Ovary (tissue), 9 donors: ENCODE data around the gene ATXN8OS. TPM values are rescaled to one million over a fixed set of nuclear protein-coding genes. Genes with fewer than 3 reads are reported as not detected.

Experiments
- DNase-seq, 5 donors: peaks; one replicate each; pipeline ENCODE4 v3.0.0-alpha.2; 2019 to 2020
- H3K27ac ChIP-seq, 2 donors: fragments of 200-600 bp; one replicate each; pipeline versions ENCODE4 v1.5.1 to v1.8.0; 2019 to 2022
- H3K27me3 ChIP-seq: fragments of 200-600 bp; one replicate; pipeline ENCODE4 v1.8.0; 2022
- H3K36me3 ChIP-seq: fragments of 200-600 bp; sonication (generic); one replicate; pipeline ENCODE4 v1.5.1; 2019
- H3K4me1 ChIP-seq: one replicate; pipeline ENCODE4 v1.8.1; 2013; ENCODE audit warnings: mild to moderate bottlenecking, moderate library complexity; ENCODE audit not compliant: insufficient read depth
- H3K4me3 ChIP-seq: fragments of 200-600 bp; sonication (generic); one replicate; pipeline ENCODE4 v1.5.1; 2017
- H3K9me3 ChIP-seq, 2 donors: fragments of 200-600 bp in 1 of 2; sonication (generic) in 1 of 2; one replicate each; pipeline versions ENCODE4 v1.5.1 to v1.8.1; 2013 to 2019; ENCODE audit warnings: mild to moderate bottlenecking in 1 of 2, moderate library complexity in 1 of 2
- EP300 ChIP-seq: sonication (generic); formaldehyde crosslinking; IDR thresholded peaks from one replicate; pipeline ENCODE4 v1.6.1; 2017; ENCODE audit warnings: antibody characterized with exemption
- POLR2A ChIP-seq: fragments of 450-650 bp; IDR thresholded peaks from one replicate; pipeline ENCODE4 v1.6.1; 2017; ENCODE audit warnings: antibody characterized with exemption, mild to moderate bottlenecking, moderate library complexity
- WGBS, 3 donors: extraction: QIAGEN DNeasy Blood & Tissue Kit in 1 of 3; methylation state at CpG; one replicate each; pipeline versions ENCODE4 v1.1.5 to v1.1.7; 2013 to 2017; 5-methylcytosine and 5-hydroxymethylcytosine counted together
- intact Hi-C, 4 donors: fragments of 100-400 bp; cut with DNase I; formaldehyde crosslinking; loops; one replicate each; pipeline versions ENCODE4 v1.11.0 to v1.15.1; 2022 to 2023
- polyA plus RNA-seq, 2 donors: library from polyadenylated mRNA; stranded (reverse); fragments of 200-250 nt in 1 of 2; fragments of 350-450 nt in 1 of 2; fragmentation: Illumina TruSeq in 1 of 2; extraction: RNeasy Lipid Tissue Mini Kit (QIAGEN cat#74804) in 1 of 2; gene quantifications; one replicate each; pipeline ENCODE4 v1.2.3, GENCODE V29; 2013 to 2014
- total RNA-seq, 7 donors: library from RNA; depleted of rRNA in 2 of 7; stranded (reverse); fragments of >200 nt in 2 of 7; fragmentation: NEBNext Ultra II Directional in 3 of 7; extraction: Animal tissue kit (Norgen Biotek cat#: 25700) in 3 of 7; gene quantifications; one replicate each; pipeline versions ENCODE4 v1.1.0 to v1.2.4, GENCODE V29; 2016 to 2023
- TF ChIP-seq, protein P1 (sequence below), 3 donors: fragments of 450-650 bp in 2 of 3; fragments of 200-600 bp in 1 of 3; IDR thresholded peaks; one replicate each; pipeline versions ENCODE4 v1.5.1 to v1.8.0; 2016 to 2022; ENCODE audit warnings: antibody characterized with exemption in 3 of 3, mild to moderate bottlenecking in 1 of 3
- donor health status: DM: no; HTN: no; CAD: no; lungs with moderate emphysema.
- donor health status: DM: no; HTN: no; CAD: no.
- donor health status: Bipolar disorder and iron deficiency.
- donor health status: DM: yes; HTN: yes; CAD: no.
- donor health status: DM: no; HTN: no; CAD: no.
- donor health status: DM: yes; HTN: yes; CAD: no.

ATXN8OS gene
- total and polyA plus RNA-seq, 9 donors, result not detected

DNA sequence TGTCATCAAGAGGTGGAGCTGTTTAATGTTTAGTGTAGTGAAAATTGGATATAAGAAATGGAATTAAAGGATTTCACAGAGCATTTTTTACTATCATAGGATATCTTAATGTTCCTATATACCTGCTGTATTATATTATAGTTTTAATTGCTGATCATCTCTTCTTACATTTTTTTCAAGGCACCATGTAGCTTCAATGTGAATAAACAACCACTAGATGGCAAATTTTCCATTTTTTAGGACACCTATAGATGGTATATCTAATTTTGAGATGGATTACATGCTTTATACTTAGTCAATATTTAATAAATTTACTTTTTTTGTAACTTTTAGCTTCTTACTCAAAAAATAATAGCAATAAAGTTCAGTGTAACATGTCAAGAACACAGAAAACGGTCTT, 9.0 kb upstream of the ATXN8OS start:
- no peak for TF ChIP-seq EP300
- TF ChIP-seq, protein P1, sequence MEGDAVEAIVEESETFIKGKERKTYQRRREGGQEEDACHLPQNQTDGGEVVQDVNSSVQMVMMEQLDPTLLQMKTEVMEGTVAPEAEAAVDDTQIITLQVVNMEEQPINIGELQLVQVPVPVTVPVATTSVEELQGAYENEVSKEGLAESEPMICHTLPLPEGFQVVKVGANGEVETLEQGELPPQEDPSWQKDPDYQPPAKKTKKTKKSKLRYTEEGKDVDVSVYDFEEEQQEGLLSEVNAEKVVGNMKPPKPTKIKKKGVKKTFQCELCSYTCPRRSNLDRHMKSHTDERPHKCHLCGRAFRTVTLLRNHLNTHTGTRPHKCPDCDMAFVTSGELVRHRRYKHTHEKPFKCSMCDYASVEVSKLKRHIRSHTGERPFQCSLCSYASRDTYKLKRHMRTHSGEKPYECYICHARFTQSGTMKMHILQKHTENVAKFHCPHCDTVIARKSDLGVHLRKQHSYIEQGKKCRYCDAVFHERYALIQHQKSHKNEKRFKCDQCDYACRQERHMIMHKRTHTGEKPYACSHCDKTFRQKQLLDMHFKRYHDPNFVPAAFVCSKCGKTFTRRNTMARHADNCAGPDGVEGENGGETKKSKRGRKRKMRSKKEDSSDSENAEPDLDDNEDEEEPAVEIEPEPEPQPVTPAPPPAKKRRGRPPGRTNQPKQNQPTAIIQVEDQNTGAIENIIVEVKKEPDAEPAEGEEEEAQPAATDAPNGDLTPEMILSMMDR (IDR thresholded peaks at IDR 0.05), result no peak
- no peak for TF ChIP-seq POLR2A
- Histone ChIP-seq H3K9me3 (no peaks in the 10 kb centered on the region), H3K4me1 (no peaks in the 10 kb centered on the region), H3K27me3 (no peaks in the 10 kb centered on the region), H3K27ac (no peak overlapping the region), H3K4me3 (no peak overlapping the region), H3K36me3 (no peaks in the 10 kb centered on the region)
- intact Hi-C loops, result no loop called here
- no peak for DNase-seq
- 47 to 55% (median 49%) methylated on average over 1 of the region's 1 CpG for WGBS, 3 donors

DNA sequence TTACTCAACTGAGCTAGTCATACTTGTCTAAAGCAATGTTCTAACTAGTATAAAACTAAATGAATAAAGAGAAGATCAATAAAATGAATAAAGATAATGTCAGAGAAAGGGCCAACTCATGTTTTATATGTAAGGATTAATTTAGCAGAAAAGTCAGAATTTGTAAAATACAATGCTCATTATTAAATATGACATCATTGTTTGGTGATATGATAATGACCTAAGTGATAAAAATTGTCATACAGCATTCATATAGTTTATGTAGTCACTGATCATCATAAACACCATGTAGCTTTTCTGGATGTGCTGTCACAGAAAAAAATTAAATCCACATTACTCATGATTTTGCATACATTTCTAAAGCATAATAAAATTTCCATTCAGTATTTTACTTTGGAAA, 3.1 kb upstream of the ATXN8OS start:
- intact Hi-C loops, result no loop called here

DNA sequence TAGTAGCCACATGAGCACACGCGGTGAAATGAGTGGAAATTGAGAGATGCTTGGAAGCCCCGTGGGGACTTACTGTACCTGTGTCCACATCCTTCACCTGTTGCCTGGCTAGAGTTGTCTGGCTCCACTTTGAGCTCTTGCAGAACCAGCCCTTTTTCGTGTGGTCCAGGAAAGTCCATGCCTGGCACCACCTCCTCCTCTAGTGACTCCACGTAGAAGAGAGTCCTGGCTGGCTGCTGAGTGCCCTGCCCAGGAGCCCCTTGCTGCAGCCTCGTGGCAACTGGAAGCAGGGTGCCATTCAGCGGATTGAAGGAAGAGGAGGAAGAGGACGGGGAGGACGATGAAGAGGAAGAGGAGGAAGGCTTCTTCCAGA, 515 bp upstream of the ATXN8OS start:
- Histone ChIP-seq H3K27ac (no peak overlapping the region), H3K27me3 (no peaks in the 10 kb centered on the region), H3K4me3 (no peak overlapping the region), H3K9me3 (no peaks in the 10 kb centered on the region), H3K4me1 (no peaks in the 10 kb centered on the region), H3K36me3 (no peaks in the 10 kb centered on the region)
- intact Hi-C loops, result no loop called here
- no peak for DNase-seq
- 24 to 29% (median 27%) methylated on average over 9 of the region's 9 CpGs for WGBS, 3 donors
- TF ChIP-seq EP300 (no peak), POLR2A (no peak)
- TF ChIP-seq, protein P1 (IDR thresholded peaks at IDR 0.05), result no peak

More for the DNA sequence above, 3.1 kb upstream of the ATXN8OS start:
- Histone ChIP-seq H3K27me3 (no peaks in the 10 kb centered on the region), H3K4me1 (no peaks in the 10 kb centered on the region), H3K27ac (no peak overlapping the region), H3K36me3 (no peaks in the 10 kb centered on the region), H3K9me3 (no peaks in the 10 kb centered on the region), H3K4me3 (no peak overlapping the region)
- TF ChIP-seq POLR2A, result no peak
- no peak for TF ChIP-seq EP300
- TF ChIP-seq, protein P1 (IDR thresholded peaks at IDR 0.05), result no peak
- no peak for DNase-seq

DNA sequence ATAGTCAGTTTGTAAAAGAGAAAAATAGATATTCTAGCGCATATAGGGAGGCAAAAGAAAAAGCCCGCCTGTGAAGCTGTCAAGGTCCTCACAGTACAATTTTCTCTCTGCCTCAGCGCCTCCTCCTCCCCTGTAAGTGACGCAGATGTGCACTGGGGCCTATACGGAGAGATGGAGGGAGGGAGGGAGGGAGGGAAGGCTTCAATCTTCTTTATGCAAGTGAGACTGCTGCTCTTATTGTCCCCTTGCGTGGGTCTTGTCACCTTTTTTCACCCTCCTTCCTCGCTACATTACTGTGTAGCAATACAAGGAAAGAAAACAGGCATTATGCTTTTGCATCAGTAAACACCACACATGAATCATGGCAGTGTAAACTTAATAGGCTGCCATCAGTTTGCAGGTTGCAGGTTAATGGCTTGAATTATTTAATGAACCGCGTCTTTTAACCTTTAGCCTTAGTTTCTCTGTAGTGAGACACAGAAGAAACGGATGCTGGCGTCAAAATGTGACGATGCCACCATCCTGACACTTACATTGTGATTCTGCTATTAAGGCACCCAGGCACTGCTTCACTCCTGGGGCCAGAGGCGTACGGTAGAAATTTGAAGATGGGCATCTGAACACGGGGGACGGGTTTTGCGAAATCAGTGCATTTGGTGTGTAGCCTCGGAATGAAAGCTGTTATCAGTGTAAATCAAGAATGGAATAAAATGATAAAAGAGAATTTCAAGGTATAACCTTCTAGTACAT, 905 bp downstream of the ATXN8OS start, which contains the start of gene KLHL1:
Gene KLHL1, minus strand, starts transcription at position 97 of the 750 bp plus-strand sequence. CDS start 753 bp downstream, outside the sequence.
- no peaks in the 10 kb centered on the region for H3K4me1 ChIP-seq
- WGBS, 3 donors, result 52 to 59% (median 54%) methylated on average over 18 of the region's 18 CpGs
- no peak for TF ChIP-seq POLR2A
- TF ChIP-seq EP300, result no peak
- TF ChIP-seq, protein P1 (IDR thresholded peaks at IDR 0.05), result no peak
- DNase-seq, result no peak
- H3K36me3 ChIP-seq, result no peaks in the 10 kb centered on the region
- no peaks in the 10 kb centered on the region for H3K27me3 ChIP-seq
- H3K27ac ChIP-seq, result no peak within 1 kb of the TSS
- H3K9me3 ChIP-seq, result no peaks in the 10 kb centered on the region
- no peak within 1 kb of the TSS for H3K4me3 ChIP-seq
- intact Hi-C loops, result no loop called here
